Adrenal gland (tissue), 5 donors: ENCODE results near the gene FAF1.

ENCODE experiments used
- CTCF ChIP-seq, 6 experiments: fragments of 450-650 bp in 4 of 6; fragments of 200-600 bp in 2 of 6; sonication (generic) in 1 of 6; IDR thresholded peaks; 1 replicate in 5 of 6; 2 replicates in 1 of 6; pipeline versions ENCODE4 v1.5.1 to v1.8.0; 2016 to 2021; ENCODE audit warnings: antibody characterized with exemption in 6 of 6, mild to moderate bottlenecking in 2 of 6, moderate library complexity in 1 of 6
- POLR2A ChIP-seq, 2 donors: fragments of 450-650 bp; IDR thresholded peaks; one replicate each; pipeline ENCODE4 v1.6.1; 2017; ENCODE audit warnings: antibody characterized with exemption in 2 of 2, mild to moderate bottlenecking in 2 of 2, moderate library complexity in 1 of 2
- donor health status: DM: no; HTN: no; CAD: no.

- TF ChIP-seq CTCF (IDR thresholded peaks at IDR 0.05) (no peak), POLR2A (IDR thresholded peaks at IDR 0.05) (no peak)
These were observed 19.8 kb downstream of the FAF1 start for GRCh38 chr1:50940291-50940690.
